GM19238 (cell line): ENCODE measurements around the gene INPP5D.

ENCODE experiments used
- DNase-seq: peaks from one replicate; pipeline ENCODE4 v3.0.0; 2011; ENCODE audit warnings: low spot score; ENCODE audit not compliant: insufficient read length

The INPP5D gene

GRCh38 chr2:233208382-233209116 is 148.4 kb downstream of the INPP5D start:
- no peak for DNase-seq

GRCh38 chr2:233209117-233209532 is 149.0 kb downstream of the INPP5D start:
- DNase-seq: no peak

- DNase-seq: no peak
Measured at GRCh38 chr2:233209533-233210171, 149.5 kb downstream of the INPP5D start.

- no peak for DNase-seq
Measured at GRCh38 chr2:233210281-233210680, 150.1 kb downstream of the INPP5D start.

- no peak for DNase-seq
Measured at GRCh38 chr2:233210843-233211547, 150.9 kb downstream of the INPP5D start.

- no peak for DNase-seq
Measured at GRCh38 chr2:233211548-233211895, 151.4 kb downstream of the INPP5D start.

- DNase-seq: no peak
Measured at GRCh38 chr2:233213011-233213410, 152.9 kb downstream of the INPP5D start.

- no peak for DNase-seq
Measured at GRCh38 chr2:233213975-233214374, 153.8 kb downstream of the INPP5D start.

GRCh38 chr2:233217892-233218377 is 157.8 kb downstream of the INPP5D start:
- no peak for DNase-seq

GRCh38 chr2:233218836-233219235 is 158.7 kb downstream of the INPP5D start:
- DNase-seq: no peak

GRCh38 chr2:233219848-233220247 is 159.7 kb downstream of the INPP5D start:
- DNase-seq: no peak

GRCh38 chr2:233221378-233222063 is 161.4 kb downstream of the INPP5D start:
- no peak for DNase-seq

- no peak for DNase-seq
Measured at GRCh38 chr2:233223059-233223894, 163.1 kb downstream of the INPP5D start.

GRCh38 chr2:233225230-233226068 is 165.3 kb downstream of the INPP5D start:
- no peak for DNase-seq

- no peak for DNase-seq
Measured at GRCh38 chr2:233226511-233227031, 166.4 kb downstream of the INPP5D start.

GRCh38 chr2:233227346-233227978 is 167.3 kb downstream of the INPP5D start:
- DNase-seq: no peak

GRCh38 chr2:233228376-233228775 is 168.2 kb downstream of the INPP5D start:
- DNase-seq: no peak

- no peak for DNase-seq
Measured at GRCh38 chr2:233233618-233234230, 173.6 kb downstream of the INPP5D start.

GRCh38 chr2:233234264-233234663 is 174.1 kb downstream of the INPP5D start:
- DNase-seq: no peak
